SH-SY5Y (cell line): ENCODE data around the gene SPINK5.

Source experiments
- GATA2 ChIP-seq: IDR thresholded peaks from 2 replicates; pipeline ENCODE4 v1.6.1; 2011; ENCODE audit warnings: mild to moderate bottlenecking, low read depth, low read length
- GATA3 ChIP-seq: IDR thresholded peaks from 2 replicates; pipeline ENCODE4 v1.6.1; 2011; ENCODE audit warnings: low read depth, mild to moderate bottlenecking, low read length, moderate library complexity

- TF ChIP-seq GATA2 (no peak), GATA3 (no peak)
Observed at GRCh38 chr5:148163345-148163744, 99.6 kb downstream of the SPINK5 start.
